ENCODE results near the gene TRABD2A.

TRABD2A gene

GRCh38 chr2:84855731-84856130, 25.2 kb downstream of the TRABD2A start:
- in situ Hi-C loops (cut with MboI; ENCODE audit: low sequenced_read_pairs, unreplicated experiment), result loop anchor here (25.0 kb wide), 1 partner anchor 218 kb away; no protein-coding TSS in a partner anchor

DNA sequence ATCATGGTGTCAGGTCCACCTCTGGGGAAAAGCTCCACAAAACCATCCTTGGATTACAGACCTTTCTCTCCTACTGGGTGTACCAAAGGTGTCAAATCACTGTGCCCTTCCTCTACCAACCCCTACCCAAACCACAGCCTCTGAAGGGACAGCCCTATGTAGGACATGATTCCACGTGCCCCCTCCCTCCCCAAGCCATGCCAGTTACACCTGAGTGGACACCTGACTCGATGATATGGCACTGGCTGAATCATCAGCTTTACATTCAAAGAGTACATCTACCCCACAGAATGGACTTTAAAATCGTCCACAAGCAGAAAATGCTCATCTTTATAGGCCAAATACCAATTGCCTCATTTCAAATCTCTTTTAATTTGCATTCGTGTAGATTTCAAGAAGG, 26.0 kb downstream of the TRABD2A start:
- in situ Hi-C loops (cut with MboI; ENCODE audit: low sequenced_read_pairs, unreplicated experiment), result loop anchor here (25.0 kb wide), 1 partner anchor 218 kb away; no protein-coding TSS in a partner anchor
- TF ChIP-seq, protein P1, sequence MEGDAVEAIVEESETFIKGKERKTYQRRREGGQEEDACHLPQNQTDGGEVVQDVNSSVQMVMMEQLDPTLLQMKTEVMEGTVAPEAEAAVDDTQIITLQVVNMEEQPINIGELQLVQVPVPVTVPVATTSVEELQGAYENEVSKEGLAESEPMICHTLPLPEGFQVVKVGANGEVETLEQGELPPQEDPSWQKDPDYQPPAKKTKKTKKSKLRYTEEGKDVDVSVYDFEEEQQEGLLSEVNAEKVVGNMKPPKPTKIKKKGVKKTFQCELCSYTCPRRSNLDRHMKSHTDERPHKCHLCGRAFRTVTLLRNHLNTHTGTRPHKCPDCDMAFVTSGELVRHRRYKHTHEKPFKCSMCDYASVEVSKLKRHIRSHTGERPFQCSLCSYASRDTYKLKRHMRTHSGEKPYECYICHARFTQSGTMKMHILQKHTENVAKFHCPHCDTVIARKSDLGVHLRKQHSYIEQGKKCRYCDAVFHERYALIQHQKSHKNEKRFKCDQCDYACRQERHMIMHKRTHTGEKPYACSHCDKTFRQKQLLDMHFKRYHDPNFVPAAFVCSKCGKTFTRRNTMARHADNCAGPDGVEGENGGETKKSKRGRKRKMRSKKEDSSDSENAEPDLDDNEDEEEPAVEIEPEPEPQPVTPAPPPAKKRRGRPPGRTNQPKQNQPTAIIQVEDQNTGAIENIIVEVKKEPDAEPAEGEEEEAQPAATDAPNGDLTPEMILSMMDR (IDR thresholded peaks at IDR 0.05; ENCODE audit: borderline replicate concordance, control extremely low read depth, extremely low read depth, insufficient read depth, missing control alignments), result no peak
- no peak for DNase-seq (ENCODE audit: low spot score)

More at GRCh38 chr2:84855731-84856130, 25.2 kb downstream of the TRABD2A start:
- TF ChIP-seq, protein P1 (IDR thresholded peaks at IDR 0.05; ENCODE audit: borderline replicate concordance, control extremely low read depth, extremely low read depth, insufficient read depth, missing control alignments), result no peak
- DNase-seq (ENCODE audit: low spot score), result no peak

- in situ Hi-C loops (cut with MboI; ENCODE audit: low sequenced_read_pairs, unreplicated experiment), result loop anchor here (25.0 kb wide), 1 partner anchor 215 kb away; no protein-coding TSS in a partner anchor
- DNase-seq (ENCODE audit: low spot score), result no peak
- TF ChIP-seq, protein P1 (IDR thresholded peaks at IDR 0.05; ENCODE audit: borderline replicate concordance, control extremely low read depth, extremely low read depth, insufficient read depth, missing control alignments), result no peak
Observed at GRCh38 chr2:84851876-84852275, 29.0 kb downstream of the TRABD2A start.

GRCh38 chr2:84850471-84850870, 30.4 kb downstream of the TRABD2A start:
- TF ChIP-seq, protein P1 (IDR thresholded peaks at IDR 0.05; ENCODE audit: borderline replicate concordance, control extremely low read depth, extremely low read depth, insufficient read depth, missing control alignments), result no peak
- DNase-seq (ENCODE audit: low spot score), result no peak
- in situ Hi-C loops (cut with MboI; ENCODE audit: low sequenced_read_pairs, unreplicated experiment), result loop anchor here (25.0 kb wide), 1 partner anchor 213 kb away; no protein-coding TSS in a partner anchor

GRCh38 chr2:84849271-84849952, 31.5 kb downstream of the TRABD2A start:
- in situ Hi-C loops (cut with MboI; ENCODE audit: low sequenced_read_pairs, unreplicated experiment), result no loop called here
- no peak for DNase-seq (ENCODE audit: low spot score)
- TF ChIP-seq, protein P1 (IDR thresholded peaks at IDR 0.05; ENCODE audit: borderline replicate concordance, control extremely low read depth, extremely low read depth, insufficient read depth, missing control alignments), result no peak

DNA sequence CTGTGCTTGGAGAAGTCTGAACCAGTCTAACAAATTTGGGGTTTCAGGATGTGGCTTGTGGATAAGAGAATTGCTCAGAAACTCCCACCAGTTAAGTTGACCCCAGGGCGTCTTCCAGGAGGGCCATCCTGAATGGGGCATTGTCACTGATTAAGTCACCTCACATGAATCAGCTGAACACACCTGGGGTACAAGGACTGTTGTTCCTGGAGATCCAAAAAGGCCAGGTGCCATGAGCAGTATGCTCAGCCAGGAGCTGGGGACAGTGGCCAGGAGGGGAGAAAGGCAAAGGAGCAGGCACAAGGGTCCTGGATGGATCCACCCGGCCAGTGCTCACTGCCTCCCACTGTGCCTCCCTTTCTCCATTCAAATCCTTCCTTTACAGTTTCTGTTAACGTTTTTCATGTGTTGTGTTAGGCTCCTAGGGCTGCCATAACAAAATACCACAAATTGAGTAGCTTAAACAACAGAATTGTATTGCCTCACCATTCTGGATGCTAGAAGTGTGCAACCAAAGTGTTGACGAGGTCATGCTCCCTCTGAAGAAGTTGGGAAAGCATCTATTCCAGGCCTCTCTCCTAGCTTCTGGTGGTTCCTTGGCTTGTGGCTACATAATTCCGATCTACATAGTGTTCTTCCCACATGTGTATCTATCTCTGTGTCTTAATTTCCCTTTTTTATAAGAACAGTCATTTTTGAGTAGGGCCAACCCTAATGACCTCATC, 33.4 kb downstream of the TRABD2A start:
- no peak for DNase-seq (ENCODE audit: low spot score)
- in situ Hi-C loops (cut with MboI; ENCODE audit: low sequenced_read_pairs, unreplicated experiment), result no loop called here
- TF ChIP-seq, protein P1 (IDR thresholded peaks at IDR 0.05; ENCODE audit: borderline replicate concordance, control extremely low read depth, extremely low read depth, insufficient read depth, missing control alignments), result no peak

All from GM13976 (cell line).